B cell (primary cell): ENCODE results near the gene KCNH6. TPM values are rescaled to one million over a fixed set of nuclear protein-coding genes. Genes with fewer than 3 reads are reported as not detected.

Experiments
- ATAC-seq: fragments of 200-7000 bp; cut with Tn5 transposase; one replicate; pipeline ENCODE4 v1.10.0; 2021; ENCODE audit warnings: low read depth, mild to moderate bottlenecking, moderate number of reproducible peaks, moderate library complexity
- CTCF ChIA-PET: fragments of 350-600 bp; sonication (Branson Sonifier 250); formaldehyde crosslinking; loops from one replicate; lab custom pipeline; 2021; ENCODE audit warnings: antibody characterized with exemption, inconsistent platforms; lab: Charles Lee
- POLR2A ChIA-PET: fragments of 350-600 bp; sonication (Branson Sonifier 250); formaldehyde crosslinking; loops from one replicate; lab custom pipeline; 2021; ENCODE audit warnings: antibody characterized with exemption; lab: Charles Lee
- DNase-seq: peaks from one replicate; pipeline ENCODE4 v3.0.0; 2013
- H2AFZ ChIP-seq: 2 replicates; pipeline ENCODE4 v1.6.1; 2012; ENCODE audit warnings: mild to moderate bottlenecking, low read depth, low read length; ENCODE audit not compliant: insufficient read depth, poor library complexity, severe bottlenecking
- H3K27ac ChIP-seq, 2 donors: 1 replicate in 1 of 2; 2 replicates in 1 of 2; pipeline ENCODE4 v1.5.1; 2012 to 2013; ENCODE audit warnings: low read length in 2 of 2, mild to moderate bottlenecking in 2 of 2, moderate library complexity in 1 of 2
- H3K27me3 ChIP-seq, 4 experiments: fragments of 200-600 bp in 1 of 4; sonication (generic) in 1 of 4; replicated peaks in 1 of 4; 1 replicate in 2 of 4; 2 replicates in 2 of 4; pipeline versions ENCODE4 v1.6.1 to v1.7.0; 2013 to 2016; ENCODE audit warnings: low read length in 3 of 4, mild to moderate bottlenecking in 2 of 4, mixed read lengths in 1 of 4, moderate library complexity in 1 of 4; ENCODE audit not compliant: insufficient read depth in 4 of 4, control insufficient read depth in 3 of 4; ENCODE audit errors: control extremely low read depth in 1 of 4
- H3K36me3 ChIP-seq, 2 experiments: replicated peaks in 1 of 2; 1 replicate in 1 of 2; 2 replicates in 1 of 2; pipeline versions ENCODE4 v1.6.1 to v1.7.1; 2013; ENCODE audit warnings: low read length in 1 of 2; ENCODE audit not compliant: insufficient read depth in 2 of 2, control insufficient read depth in 1 of 2; ENCODE audit errors: control extremely low read depth in 1 of 2, extremely low read depth in 1 of 2
- H3K4me1 ChIP-seq, 2 donors: fragments of 200-600 bp in 1 of 2; sonication (generic) in 1 of 2; 1 replicate in 1 of 2; 2 replicates in 1 of 2; pipeline versions ENCODE4 v1.5.1 to v1.6.1; 2013 to 2017; ENCODE audit warnings: low read length in 2 of 2; ENCODE audit not compliant: control insufficient read depth in 2 of 2, insufficient read depth in 2 of 2
- H3K4me2 ChIP-seq: replicated peaks from 2 replicates; pipeline ENCODE3; 2012; ENCODE audit warnings: mild to moderate bottlenecking, low read depth, low read length; ENCODE audit not compliant: poor library complexity, severe bottlenecking
- H3K4me3 ChIP-seq, 5 experiments: fragments of 200-600 bp in 1 of 5; sonication (generic) in 1 of 5; 1 replicate in 3 of 5; 2 replicates in 2 of 5; pipeline versions ENCODE4 v1.5.1 to v1.7.0; 2011 to 2016; ENCODE audit warnings: low read length in 4 of 5, mild to moderate bottlenecking in 4 of 5, low read depth in 2 of 5, control low read depth in 1 of 5, moderate library complexity in 1 of 5; ENCODE audit not compliant: insufficient read depth in 1 of 5; ENCODE audit errors: control extremely low read depth in 1 of 5, extremely low read depth in 1 of 5
- H3K79me2 ChIP-seq: fragments of 200-600 bp; sonication (generic); one replicate; pipeline ENCODE4 v1.6.0; 2016; ENCODE audit warnings: low read length; ENCODE audit not compliant: control insufficient read depth, insufficient read depth
- H3K9ac ChIP-seq: fragments of 200-600 bp; sonication (generic); 2 replicates; pipeline ENCODE4 v1.6.1; 2017; ENCODE audit warnings: mild to moderate bottlenecking, low read length, moderate library complexity
- H3K9me3 ChIP-seq, 3 donors: one replicate each; pipeline versions ENCODE4 v1.6.1 to v1.7.1; 2013; ENCODE audit warnings: low read length in 2 of 3; ENCODE audit not compliant: control insufficient read depth in 2 of 3, insufficient read depth in 1 of 3; ENCODE audit errors: control extremely low read depth in 1 of 3
- H4K20me1 ChIP-seq: 2 replicates; pipeline ENCODE4 v1.6.0; 2012; ENCODE audit warnings: mild to moderate bottlenecking, low read length; ENCODE audit not compliant: insufficient read depth, control insufficient read depth, poor library complexity, severe bottlenecking
- H3K27ac Mint-ChIP-seq: one replicate; pipeline ENCODE4 v1.8.0; 2021; ENCODE audit warnings: mixed read lengths
- H3K27me3 Mint-ChIP-seq: one replicate; pipeline ENCODE4 v1.8.0; 2021; ENCODE audit warnings: mixed read lengths
- H3K4me1 Mint-ChIP-seq: one replicate; pipeline ENCODE4 v1.8.0; 2021; ENCODE audit warnings: mixed read lengths
- H3K4me3 Mint-ChIP-seq: one replicate; pipeline ENCODE4 v1.8.0; 2021; ENCODE audit warnings: mixed read lengths
- H3K9me3 Mint-ChIP-seq: one replicate; pipeline ENCODE4 v1.8.0; 2022; ENCODE audit warnings: mixed read lengths; ENCODE audit not compliant: insufficient read depth
- EZH2 ChIP-seq: IDR thresholded peaks from 2 replicates; pipeline ENCODE4 v1.6.1; 2012; ENCODE audit warnings: borderline replicate concordance, low read depth, mild to moderate bottlenecking, moderate library complexity, low read length; ENCODE audit not compliant: insufficient read depth, poor library complexity, severe bottlenecking
- WGBS: methylation state at CpG from one replicate; pipeline ENCODE4 v1.1.5; 2013; ENCODE audit warnings: missing lambda C conversion rate; ENCODE audit not compliant: insufficient coverage; 5-methylcytosine and 5-hydroxymethylcytosine counted together
- intact Hi-C: fragments of 100-400 bp; cut with micrococcal nuclease; formaldehyde crosslinking; loops from one replicate; pipeline ENCODE4 v1.10.0; 2022
- polyA plus RNA-seq: library from polyadenylated mRNA; depleted of rRNA; stranded (reverse); fragments of >200 nt; gene quantifications from 2 replicates; pipeline ENCODE4 v1.2.3, GENCODE V29; 2012
- total RNA-seq, 2 donors: library from RNA; stranded (reverse); fragments of 120-200 nt in 1 of 2; gene quantifications; 1 replicate in 1 of 2; 2 replicates in 1 of 2; pipeline versions ENCODE4 v1.2.3 to v1.2.4, GENCODE V29; 2013 to 2022
- TF ChIP-seq, protein P1 (sequence below): fragments of 200-600 bp; IDR thresholded peaks from one replicate; pipeline ENCODE4 v1.8.0; 2022; ENCODE audit warnings: antibody characterized with exemption, mild to moderate bottlenecking

KCNH6 gene
- total and polyA plus RNA-seq, 2 donors (not counting 1 experiment from before 2014, with no cell fraction given), result not detected

GRCh38 chr17:63543822-63544420, 20.8 kb downstream of the KCNH6 start:
- Mint-ChIP-seq H3K27ac (no peak overlapping the region), H3K4me1 (no peaks in the 10 kb centered on the region), H3K9me3 (no peaks in the 10 kb centered on the region), H3K27me3 (peaks cover 13% of the 10 kb centered on the region), H3K4me3 (no peak overlapping the region)
- no peaks in the 10 kb centered on the region for H3K36me3 ChIP-seq
- intact Hi-C loops, result no loop called here
- ATAC-seq (no peak), DNase-seq (no peak)
- no peak for TF ChIP-seq EZH2
- TF ChIP-seq, protein P1, sequence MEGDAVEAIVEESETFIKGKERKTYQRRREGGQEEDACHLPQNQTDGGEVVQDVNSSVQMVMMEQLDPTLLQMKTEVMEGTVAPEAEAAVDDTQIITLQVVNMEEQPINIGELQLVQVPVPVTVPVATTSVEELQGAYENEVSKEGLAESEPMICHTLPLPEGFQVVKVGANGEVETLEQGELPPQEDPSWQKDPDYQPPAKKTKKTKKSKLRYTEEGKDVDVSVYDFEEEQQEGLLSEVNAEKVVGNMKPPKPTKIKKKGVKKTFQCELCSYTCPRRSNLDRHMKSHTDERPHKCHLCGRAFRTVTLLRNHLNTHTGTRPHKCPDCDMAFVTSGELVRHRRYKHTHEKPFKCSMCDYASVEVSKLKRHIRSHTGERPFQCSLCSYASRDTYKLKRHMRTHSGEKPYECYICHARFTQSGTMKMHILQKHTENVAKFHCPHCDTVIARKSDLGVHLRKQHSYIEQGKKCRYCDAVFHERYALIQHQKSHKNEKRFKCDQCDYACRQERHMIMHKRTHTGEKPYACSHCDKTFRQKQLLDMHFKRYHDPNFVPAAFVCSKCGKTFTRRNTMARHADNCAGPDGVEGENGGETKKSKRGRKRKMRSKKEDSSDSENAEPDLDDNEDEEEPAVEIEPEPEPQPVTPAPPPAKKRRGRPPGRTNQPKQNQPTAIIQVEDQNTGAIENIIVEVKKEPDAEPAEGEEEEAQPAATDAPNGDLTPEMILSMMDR, result no peak
- H3K4me2 ChIP-seq, result no peak overlapping the region
- H3K27me3 ChIP-seq, result peaks cover 0 to 11% (median 7%) of the 10 kb centered on the region in 4 experiments
- no peak overlapping the region for H2AFZ ChIP-seq
- H3K4me1 ChIP-seq, result peaks cover 0 to 1% of the 10 kb centered on the region in 2 donors
- H3K9ac ChIP-seq, result no peak overlapping the region
- H3K79me2 ChIP-seq, result peaks cover 30% of the 10 kb centered on the region
- ChIA-PET CTCF (no interaction called here), POLR2A (no interaction called here)
- H4K20me1 ChIP-seq, result no peaks in the 10 kb centered on the region
- no peaks in the 10 kb centered on the region for H3K9me3 ChIP-seq
- H3K4me3 ChIP-seq, result no peak overlapping the region
- no peak overlapping the region for H3K27ac ChIP-seq

- no peaks in the 10 kb centered on the region for H3K36me3 ChIP-seq
- Mint-ChIP-seq H3K4me1 (peaks cover 2% of the 10 kb centered on the region), H3K9me3 (no peaks in the 10 kb centered on the region), H3K4me3 (no peak overlapping the region), H3K27me3 (peaks cover 6% of the 10 kb centered on the region), H3K27ac (no peak overlapping the region)
- H3K4me2 ChIP-seq, result no peak overlapping the region
- H4K20me1 ChIP-seq, result no peaks in the 10 kb centered on the region
- no peak overlapping the region for H3K4me3 ChIP-seq
- peaks cover 7 to 9% of the 10 kb centered on the region in 2 donors for H3K4me1 ChIP-seq
- ATAC-seq, result no peak
- intact Hi-C loops, result no loop called here
- no peak overlapping the region for H3K27ac ChIP-seq
- no peaks in the 10 kb centered on the region for H3K9me3 ChIP-seq
- H2AFZ ChIP-seq, result no peak overlapping the region
- H3K27me3 ChIP-seq, result peaks cover 0 to 4% (median 2%) of the 10 kb centered on the region in 4 experiments
- POLR2A ChIA-PET, result no interaction called here
- CTCF ChIA-PET, result no interaction called here
- WGBS, result 94% methylated on average over 13 of the region's 13 CpGs
- peaks cover 36% of the 10 kb centered on the region for H3K79me2 ChIP-seq
- H3K9ac ChIP-seq, result no peak overlapping the region
- TF ChIP-seq, protein P1, result no peak
- no peak for TF ChIP-seq EZH2
- DNase-seq, result no peak
Observed at GRCh38 chr17:63544467-63545301, 21.5 kb downstream of the KCNH6 start.
